Measurements from ENCODE around the gene RILPL2. TPM values are rescaled to one million over a fixed set of nuclear protein-coding genes. Genes with fewer than 3 reads are reported as not detected.
A peak's percentile ranks its signal among the peaks of the same experiment; 100 is the strongest.

RILPL2 gene
- total and polyA plus RNA-seq, 2 of the 13 experiments (the other 11 are each of a cell fraction or from before 2014, with no cell fraction given): 2.7 to 8.1 TPM

DNA sequence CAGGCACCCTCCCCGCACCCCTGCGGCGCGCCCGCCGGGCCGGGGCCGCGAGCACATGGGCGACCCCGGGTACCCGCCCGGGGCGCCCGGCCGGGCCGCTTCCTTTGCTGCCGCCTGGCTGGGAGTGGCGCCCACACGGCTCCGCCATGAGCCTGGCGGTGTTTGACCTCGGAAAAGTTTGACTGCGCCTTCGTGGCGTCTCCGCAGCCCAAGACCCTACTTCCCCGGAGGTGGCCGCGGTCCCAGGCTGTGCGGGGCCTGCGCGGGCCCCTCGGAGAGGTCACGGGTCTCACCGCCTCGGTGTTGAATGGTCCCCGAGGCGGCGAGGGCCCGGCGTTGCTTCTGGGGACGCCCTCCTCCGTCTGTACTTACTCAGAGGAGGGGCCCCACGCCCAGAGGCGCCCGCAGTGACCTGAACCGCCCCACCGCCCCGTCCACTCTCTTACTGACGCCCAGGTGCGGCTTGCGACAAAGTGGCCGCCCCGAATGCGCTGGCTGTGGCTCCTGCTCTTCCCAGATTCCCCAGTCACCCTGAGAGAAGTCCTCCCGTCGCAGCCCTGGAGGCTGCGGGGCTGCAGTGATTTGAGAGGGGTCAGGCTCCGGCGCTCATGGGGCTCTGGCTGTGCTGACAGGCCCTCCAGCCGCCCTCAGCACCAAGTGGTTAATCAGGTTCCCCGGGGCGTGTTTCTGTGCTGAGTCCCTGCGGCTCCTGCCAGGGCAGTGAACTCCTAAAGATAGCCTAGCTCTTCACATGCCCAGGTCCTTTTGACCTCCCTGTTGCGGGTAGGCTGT lies 46.7 kb downstream of the RILPL2 start (continued):
- no peak for TF ChIP-seq ZNF780A (CRISPR knock-in tag; IDR thresholded peaks at IDR 0.05)
- TF ChIP-seq CCDC6 (CRISPR knock-in tag; IDR thresholded peaks at IDR 0.05): no peak
- no peak for TF ChIP-seq SMAD9 (CRISPR knock-in tag; IDR thresholded peaks at IDR 0.05)
- TF ChIP-seq CENPX (CRISPR knock-in tag; IDR thresholded peaks at IDR 0.05): no peak
- no peak for TF ChIP-seq ZNF639 (CRISPR knock-in tag; conservative IDR thresholded peaks at IDR 0.05)
- 0 out of 2 replicates have a peak, but pooled peaks have one; percentile 20 for TF ChIP-seq RAD21 (CRISPR knock-in tag; IDR thresholded peaks at IDR 0.05)
- 0 out of 2 replicates have a peak, but pooled peaks have one; percentile 41 for TF ChIP-seq ZNF543 (CRISPR knock-in tag; IDR thresholded peaks at IDR 0.05)
- TF ChIP-seq SATB2 (CRISPR knock-in tag; IDR thresholded peaks at IDR 0.05): no peak
- TF ChIP-seq, protein P1, sequence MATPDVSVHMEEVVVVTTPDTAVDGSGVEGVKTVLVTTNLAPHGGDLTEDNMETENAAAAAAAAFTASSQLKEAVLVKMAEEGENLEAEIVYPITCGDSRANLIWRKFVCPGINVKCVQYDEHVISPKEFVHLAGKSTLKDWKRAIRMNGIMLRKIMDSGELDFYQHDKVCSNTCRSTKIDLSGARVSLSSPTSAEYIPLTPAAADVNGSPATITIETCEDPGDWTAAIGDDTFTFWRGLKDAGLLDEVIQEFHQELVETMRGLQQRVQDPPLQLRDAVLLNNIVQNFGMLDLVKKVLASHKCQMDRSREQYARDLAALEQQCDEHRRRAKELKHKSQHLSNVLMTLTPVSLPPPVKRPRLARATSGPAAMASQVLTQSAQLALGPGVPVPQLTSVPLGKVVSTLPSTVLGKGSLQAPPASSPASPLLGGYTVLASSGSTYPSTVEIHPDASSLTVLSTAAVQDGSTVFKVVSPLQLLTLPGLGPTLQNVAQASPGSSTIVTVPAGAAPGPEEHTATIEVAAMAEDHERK (CRISPR knock-in tag; IDR thresholded peaks at IDR 0.05; ENCODE audit: low read depth): no peak
- TF ChIP-seq TRIM24 (CRISPR knock-in tag; IDR thresholded peaks at IDR 0.05): no peak
- TF ChIP-seq ZNF605 (CRISPR knock-in tag; IDR thresholded peaks at IDR 0.05): peak; percentile 50; the same call in 1 of the 2 replicates
- no peak for TF ChIP-seq ZNF572 (CRISPR knock-in tag; IDR thresholded peaks at IDR 0.05)
- TF ChIP-seq, protein P2, sequence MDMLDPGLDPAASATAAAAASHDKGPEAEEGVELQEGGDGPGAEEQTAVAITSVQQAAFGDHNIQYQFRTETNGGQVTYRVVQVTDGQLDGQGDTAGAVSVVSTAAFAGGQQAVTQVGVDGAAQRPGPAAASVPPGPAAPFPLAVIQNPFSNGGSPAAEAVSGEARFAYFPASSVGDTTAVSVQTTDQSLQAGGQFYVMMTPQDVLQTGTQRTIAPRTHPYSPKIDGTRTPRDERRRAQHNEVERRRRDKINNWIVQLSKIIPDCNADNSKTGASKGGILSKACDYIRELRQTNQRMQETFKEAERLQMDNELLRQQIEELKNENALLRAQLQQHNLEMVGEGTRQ (IDR thresholded peaks at IDR 0.05; ENCODE audit: low read depth, low read length): no peak
- TF ChIP-seq, protein P2 (CRISPR knock-in tag; IDR thresholded peaks at IDR 0.05; ENCODE audit: borderline replicate concordance): no peak
- no peak for TF ChIP-seq SNAI1 (CRISPR knock-in tag; IDR thresholded peaks at IDR 0.05; ENCODE audit: borderline replicate concordance)
- no peak for TF ChIP-seq JDP2 (CRISPR knock-in tag; IDR thresholded peaks at IDR 0.05; ENCODE audit: borderline replicate concordance)
- no peak for TF ChIP-seq ZNF432 (CRISPR knock-in tag; IDR thresholded peaks at IDR 0.05; ENCODE audit: borderline replicate concordance)
- no peak for TF ChIP-seq NR2F2 (IDR thresholded peaks at IDR 0.05; ENCODE audit: borderline replicate concordance, low read depth)
- TF ChIP-seq TP53 (CRISPR knock-in tag; conservative IDR thresholded peaks at IDR 0.05): no peak
- TF ChIP-seq HDAC1 (CRISPR knock-in tag; IDR thresholded peaks at IDR 0.05): peak; percentile 19; the same call in 1 of the 2 replicates
- TF ChIP-seq SMARCC2 (IDR thresholded peaks at IDR 0.05): no peak
- no peak for TF ChIP-seq SOX13 (IDR thresholded peaks at IDR 0.05)
- no peak for TF ChIP-seq SOX13 (CRISPR knock-in tag; conservative IDR thresholded peaks at IDR 0.05 in 1 of 2, IDR thresholded peaks at IDR 0.05 in 1 of 2)
- no peak for TF ChIP-seq ZNF83 (CRISPR knock-in tag; IDR thresholded peaks at IDR 0.05; ENCODE audit: borderline replicate concordance)
- no peak for TF ChIP-seq ZNF558 (CRISPR knock-in tag; IDR thresholded peaks at IDR 0.05; ENCODE audit: borderline replicate concordance)
- TF ChIP-seq RFXANK (CRISPR knock-in tag; IDR thresholded peaks at IDR 0.05): no peak
- no peak for TF ChIP-seq KDM1A (CRISPR knock-in tag; IDR thresholded peaks at IDR 0.05)

Data from HepG2 (cell line).